ENCODE measurements around the gene SLC2A9. TPM values are rescaled to one million over a fixed set of nuclear protein-coding genes. Genes with fewer than 3 reads are reported as not detected.

SLC2A9 gene
- polyA plus RNA-seq, 2 of the 4 experiments (the other 2 are of a cell fraction), result 0.62 to 0.70 TPM

- H3K4me2 ChIP-seq, result no peak overlapping the region
- ChIA-PET CTCF (interaction anchor here (1.1 to 5.7 kb wide), 5 partner anchors 10 to 485 kb away, joined by 3 to 55 read pairs (median 6); no protein-coding TSS in a partner anchor), POLR2A (no interaction called here)
- FAIRE-seq (no peak), DNase-seq (ENCODE audit: low read depth in 1 of 2, low spot score in 1 of 2) (no peak), ATAC-seq (no peak)
- H3K4me3 ChIP-seq, result no peak overlapping the region
- 66% methylated on average over 10 of the region's 11 CpGs for WGBS (ENCODE audit: missing lambda C conversion rate)
- no peaks in the 10 kb centered on the region for H3K9me3 ChIP-seq
- H3K4me1 ChIP-seq, result peaks cover 5% of the 10 kb centered on the region; the same call in 2 of the 3 replicates
- TF ChIP-seq ZFP36 (IDR thresholded peaks at IDR 0.05; ENCODE audit: borderline replicate concordance, partially characterized antibody), result peak; percentile 64
- TF ChIP-seq KDM5A (IDR thresholded peaks at IDR 0.05), result no peak
- no peak for TF ChIP-seq ZNF302 (CRISPR knock-in tag; IDR thresholded peaks at IDR 0.05)
- no peak for TF ChIP-seq FOSL2 (IDR thresholded peaks at IDR 0.05)
- no peak for TF ChIP-seq FOSL2 (CRISPR knock-in tag; IDR thresholded peaks at IDR 0.05)
- H3K27ac ChIP-seq, result no peak overlapping the region
Observed at GRCh38 chr4:10017037-10017893, 4.0 kb downstream of the SLC2A9 start.

- no peak overlapping the region for H3K4me3 ChIP-seq
- no peak for ATAC-seq
- H3K4me1 ChIP-seq, result peaks cover 5% of the 10 kb centered on the region; the same call in 2 of the 3 replicates
- FAIRE-seq, result no peak
- H3K4me2 ChIP-seq, result no peak overlapping the region
- TF ChIP-seq ZC3H11A (IDR thresholded peaks at IDR 0.05) (no peak), EHF (CRISPR knock-in tag; IDR thresholded peaks at IDR 0.05) (no peak), CHD4 (IDR thresholded peaks at IDR 0.05; ENCODE audit: borderline replicate concordance) (no peak), RCOR1 (IDR thresholded peaks at IDR 0.05; ENCODE audit: low read depth, low read length) (no peak), MAFK (IDR thresholded peaks at IDR 0.05; ENCODE audit: partially characterized antibody) (no peak), ZSCAN20 (CRISPR knock-in tag; IDR thresholded peaks at IDR 0.05) (no peak), CTCF (IDR thresholded peaks at IDR 0.05) (no peak), RAD21 (conservative IDR thresholded peaks at IDR 0.05 in 1 of 2, IDR thresholded peaks at IDR 0.05 in 1 of 2) (no peak), ZNF302 (CRISPR knock-in tag; IDR thresholded peaks at IDR 0.05) (no peak), HES2 (IDR thresholded peaks at IDR 0.05) (no peak), NFE2L2 (conservative IDR thresholded peaks at IDR 0.05; ENCODE audit: low read length) (no peak), ELK1 (IDR thresholded peaks at IDR 0.05; ENCODE audit: low read depth, low read length) (no peak), EHMT2 (IDR thresholded peaks at IDR 0.05; ENCODE audit: low read depth) (no peak)
- no peaks in the 10 kb centered on the region for H3K9me3 ChIP-seq
- no peak for DNase-seq (ENCODE audit: low read depth in 1 of 2, low spot score in 1 of 2)
- no peak overlapping the region for H3K27ac ChIP-seq
- CTCF ChIA-PET, result interaction anchor here (1.0 to 5.7 kb wide), 14 partner anchors 8 to 320 kb away, joined by 3 to 55 read pairs (median 4); no protein-coding TSS in a partner anchor
- WGBS (ENCODE audit: missing lambda C conversion rate), result 62% methylated on average over 6 of the region's 6 CpGs
- POLR2A ChIA-PET, result no interaction called here
Observed at GRCh38 chr4:10016169-10016568, 5.1 kb downstream of the SLC2A9 start.

GRCh38 chr4:10015140-10015753 lies 6.0 kb downstream of the SLC2A9 start:
- no peak for FAIRE-seq
- TF ChIP-seq ATOH8 (CRISPR knock-in tag; IDR thresholded peaks at IDR 0.05; ENCODE audit: low read depth) (no peak), RAD21 (conservative IDR thresholded peaks at IDR 0.05 in 1 of 2, IDR thresholded peaks at IDR 0.05 in 1 of 2) (peak; percentile 78 to 83), SMC3 (IDR thresholded peaks at IDR 0.05) (peak; percentile 83), ELK1 (IDR thresholded peaks at IDR 0.05; ENCODE audit: low read depth, low read length) (no peak), CHD4 (IDR thresholded peaks at IDR 0.05; ENCODE audit: borderline replicate concordance) (no peak), HOXB13 (CRISPR knock-in tag; IDR thresholded peaks at IDR 0.05; ENCODE audit: low read depth) (no peak), CTCF (IDR thresholded peaks at IDR 0.05) (peak; percentile 63)

More at GRCh38 chr4:10015140-10015753, 6.0 kb downstream of the SLC2A9 start:
- peak in 1 of 2 experiments; percentile 55 for DNase-seq (ENCODE audit: low read depth in 1 of 2, low spot score in 1 of 2)
- WGBS (ENCODE audit: missing lambda C conversion rate), result 22% methylated on average over 7 of the region's 7 CpGs
- ChIA-PET POLR2A (no interaction called here), CTCF (interaction anchor here (0.5 to 5.7 kb wide), 24 partner anchors 8 to 343 kb away, joined by 3 to 55 read pairs (median 4); no protein-coding TSS in a partner anchor)
- Histone ChIP-seq H3K27ac (no peak overlapping the region), H3K4me1 (peaks cover 5% of the 10 kb centered on the region; the same call in 2 of the 3 replicates), H3K4me3 (no peak overlapping the region), H3K9me3 (no peaks in the 10 kb centered on the region), H3K4me2 (no peak overlapping the region)
- peak; percentile 44 to 58; a peak in 4 of 6 replicates for ATAC-seq

Data from A549 (cell line).